IMR-90 (cell line): ENCODE data around the gene RUNX2. TPM values are rescaled to one million over a fixed set of nuclear protein-coding genes. Genes with fewer than 3 reads are reported as not detected.

Experiments
- ATAC-seq: fragments of 200-7000 bp; cut with Tn5 transposase; 2 replicates; pipeline ENCODE4 v1.9.1; 2020; ENCODE audit warnings: low read depth, mild to moderate bottlenecking, moderate library complexity
- BruUV-seq: library from RNA; stranded (reverse); fragments of 400-500 nt; replicated peaks from 2 replicates; lab custom pipeline; 2021; lab: Mats Ljungman, UMichigan
- CTCF ChIA-PET: fragments of 300-600 bp; formaldehyde crosslinking; extraction: SDS; loops from one replicate; lab custom pipeline; 2021; ENCODE audit warnings: antibody characterized with exemption; lab: Yijun Ruan, JAX
- POLR2A ChIA-PET: fragments of 300-600 bp; sonication (Branson Sonifier 250); formaldehyde crosslinking; loops from one replicate; lab custom pipeline; 2022; ENCODE audit warnings: antibody characterized with exemption; ENCODE audit not compliant: unreplicated experiment; lab: Charles Lee
- DNase-seq: peaks from one replicate; pipeline ENCODE4 v3.0.0; 2013
- H2AFZ ChIP-seq: replicated peaks from 2 replicates; pipeline ENCODE3; 2013; ENCODE audit warnings: low read length, mild to moderate bottlenecking; ENCODE audit not compliant: poor library complexity
- H2AK5ac ChIP-seq: 2 replicates; pipeline ENCODE4 v1.6.1; 2013; ENCODE audit warnings: low read depth, low read length, inconsistent platforms
- H2AK9ac ChIP-seq: replicated peaks from 2 replicates; pipeline ENCODE3; 2013; ENCODE audit warnings: mild to moderate bottlenecking, low read depth, low read length, moderate library complexity; ENCODE audit not compliant: poor library complexity
- H2BK120ac ChIP-seq: 2 replicates; pipeline ENCODE4 v1.6.1; 2013; ENCODE audit warnings: low read depth, low read length, inconsistent platforms
- H2BK15ac ChIP-seq: 3 replicates; pipeline ENCODE4 v1.6.1; 2013; ENCODE audit warnings: low read depth, low read length, inconsistent platforms
- H2BK20ac ChIP-seq: 2 replicates; pipeline ENCODE4 v1.6.1; 2013; ENCODE audit warnings: low read depth, mild to moderate bottlenecking, inconsistent platforms, low read length, moderate library complexity
- H2BK5ac ChIP-seq: 2 replicates; pipeline ENCODE4 v1.6.1; 2013; ENCODE audit warnings: mild to moderate bottlenecking, low read depth, low read length, inconsistent platforms; ENCODE audit not compliant: poor library complexity, severe bottlenecking
- H3K14ac ChIP-seq: replicated peaks from 2 replicates; pipeline ENCODE4 v1.6.1; 2013; ENCODE audit warnings: low read depth, low read length, inconsistent platforms
- H3K18ac ChIP-seq: 2 replicates; pipeline ENCODE4 v1.6.1; 2013; ENCODE audit warnings: low read depth, low read length, control low read depth
- H3K23ac ChIP-seq: 2 replicates; pipeline ENCODE4 v1.6.1; 2013; ENCODE audit warnings: low read depth, low read length, inconsistent platforms
- H3K27ac ChIP-seq: 2 replicates; pipeline ENCODE4 v1.5.1; 2013; ENCODE audit warnings: mild to moderate bottlenecking, control low read depth, low read length; ENCODE audit not compliant: insufficient read depth
- H3K27me3 ChIP-seq: 2 replicates; pipeline ENCODE4 v1.6.1; 2013; ENCODE audit warnings: low read length; ENCODE audit not compliant: control insufficient read depth, insufficient read depth
- H3K36me3 ChIP-seq: 2 replicates; pipeline ENCODE4 v1.6.1; 2013; ENCODE audit warnings: low read length, mixed read lengths; ENCODE audit not compliant: control insufficient read depth, insufficient read depth
- H3K4ac ChIP-seq: 2 replicates; pipeline ENCODE4 v1.6.1; 2013; ENCODE audit warnings: low read depth, low read length, inconsistent platforms
- H3K4me1 ChIP-seq: 2 replicates; pipeline ENCODE4 v1.6.1; 2013; ENCODE audit warnings: low read length, mixed read lengths; ENCODE audit not compliant: control insufficient read depth, insufficient read depth
- H3K4me2 ChIP-seq: 2 replicates; pipeline ENCODE4 v1.6.1; 2013; ENCODE audit warnings: low read depth, mild to moderate bottlenecking, control low read depth, low read length, moderate library complexity
- H3K4me3 ChIP-seq: 2 replicates; pipeline ENCODE4 v1.5.1; 2013; ENCODE audit warnings: low read depth, mild to moderate bottlenecking, control low read depth, low read length, moderate library complexity; ENCODE audit not compliant: insufficient read depth
- H3K56ac ChIP-seq: 2 replicates; pipeline ENCODE4 v1.6.1; 2013; ENCODE audit warnings: low read length, inconsistent platforms; ENCODE audit not compliant: insufficient read depth; ENCODE audit errors: extremely low read depth
- H3K79me1 ChIP-seq, 2 experiments: 2 replicates each; pipeline ENCODE4 v1.6.1; 2013; ENCODE audit warnings: low read length in 2 of 2, inconsistent platforms in 1 of 2, low read depth in 1 of 2
- H3K9ac ChIP-seq: 2 replicates; pipeline ENCODE4 v1.6.1; 2013; ENCODE audit warnings: low read depth, low read length, control low read depth
- H3K9me1 ChIP-seq: 2 replicates; pipeline ENCODE4 v1.6.1; 2013; ENCODE audit warnings: low read length, inconsistent platforms; ENCODE audit not compliant: insufficient read depth
- H3K9me3 ChIP-seq: 2 replicates; pipeline ENCODE4 v1.6.1; 2013; ENCODE audit warnings: low read length; ENCODE audit not compliant: control insufficient read depth, insufficient read depth
- H4K20me1 ChIP-seq: 2 replicates; pipeline ENCODE4 v1.6.1; 2013; ENCODE audit warnings: low read length, inconsistent platforms; ENCODE audit not compliant: insufficient read depth
- H4K5ac ChIP-seq: 2 replicates; pipeline ENCODE4 v1.6.1; 2013; ENCODE audit warnings: mild to moderate bottlenecking, low read depth, low read length, control low read depth
- H4K8ac ChIP-seq, 2 experiments: 2 replicates each; pipeline ENCODE4 v1.6.1; 2013; ENCODE audit warnings: low read depth in 2 of 2, low read length in 2 of 2, control low read depth in 1 of 2, inconsistent platforms in 1 of 2
- H4K91ac ChIP-seq: 2 replicates; pipeline ENCODE4 v1.6.1; 2013; ENCODE audit warnings: low read depth, low read length, inconsistent platforms; ENCODE audit not compliant: insufficient read depth
- CEBPB ChIP-seq: IDR thresholded peaks from 2 replicates; pipeline ENCODE4 v1.6.1; 2012; ENCODE audit warnings: low read depth, low read length, improper control_type of control experiment
- CHD1 ChIP-seq: IDR thresholded peaks from 2 replicates; pipeline ENCODE4 v1.6.1; 2012; ENCODE audit warnings: low read depth, low read length, improper control_type of control experiment
- CTCF ChIP-seq: conservative IDR thresholded peaks from 2 replicates; pipeline ENCODE4 v1.5.1; 2012; ENCODE audit warnings: mild to moderate bottlenecking, low read depth, low read length, improper control_type of control experiment
- FOS ChIP-seq: fragments of 150-350 bp; IDR thresholded peaks from 2 replicates; pipeline ENCODE4 v1.6.1; 2016; ENCODE audit warnings: low read depth, low read length
- MAFK ChIP-seq: IDR thresholded peaks from 2 replicates; pipeline ENCODE4 v1.6.1; 2012; ENCODE audit warnings: low read depth, low read length, improper control_type of control experiment
- RCOR1 ChIP-seq: IDR thresholded peaks from 2 replicates; pipeline ENCODE4 v1.6.1; 2012; ENCODE audit warnings: mild to moderate bottlenecking, low read length, improper control_type of control experiment; ENCODE audit not compliant: insufficient replicate concordance
- WGBS, 2 experiments: methylation state at CpG; one replicate each; pipeline versions ENCODE4 v1.1.5 to v1.1.7; 2013; ENCODE audit warnings: missing lambda C conversion rate in 2 of 2; ENCODE audit not compliant: insufficient read length in 1 of 2; ENCODE audit errors: extremely low coverage in 2 of 2; 5-methylcytosine and 5-hydroxymethylcytosine counted together
- dilution Hi-C: fragments of 300-500 bp; cut with HindIII; formaldehyde crosslinking; loops from one replicate; pipeline ENCODE4 v1.14.3; 2018; ENCODE audit warnings: low sequenced_read_pairs; ENCODE audit not compliant: unreplicated experiment
- in situ Hi-C: fragments of 300-500 bp; cut with MboI; formaldehyde crosslinking; loops from 3 replicates; pipeline ENCODE4 v1.14.3; 2019; ENCODE audit warnings: low sequenced_read_pairs, inconsistent platforms, mixed read lengths
- intact Hi-C: fragments of 100-400 bp; cut with micrococcal nuclease; formaldehyde crosslinking; loops from 2 replicates; pipeline ENCODE4 v1.10.0; 2022
- polyA plus RNA-seq, 3 experiments: library from polyadenylated mRNA; depleted of rRNA; stranded (reverse); fragments of >200 nt; gene quantifications; 2 replicates each; pipeline ENCODE4 v1.2.3, GENCODE V29; 2012; ENCODE audit warnings: low replicate concordance in 1 of 3
- total RNA-seq: library from RNA; depleted of rRNA; stranded (reverse); fragments of >200 nt; gene quantifications from 2 replicates; pipeline ENCODE4 v1.2.3, GENCODE V29; 2012

Gene RUNX2
- total and polyA plus RNA-seq, 2 of the 4 experiments (the other 2 are of a cell fraction) = 2.3 to 4.7 TPM

- ChIA-PET POLR2A (no interaction called here), CTCF (interaction anchor here (1.1 kb wide), 1 partner anchor 207 kb away, joined by 3 read pairs; no protein-coding TSS in a partner anchor)
- Histone ChIP-seq H2BK5ac (no peak overlapping the region), H3K27ac (no peak overlapping the region), H4K91ac (no peak overlapping the region; the same call in 1 of the 2 replicates), H4K8ac (no peak overlapping the region), H3K9me1 (peaks cover 11% of the 10 kb centered on the region), H4K20me1 (no peaks in the 10 kb centered on the region), H3K27me3 (no peaks in the 10 kb centered on the region), H2BK120ac (peak overlapping the region; percentile 72), H4K5ac (no peak overlapping the region), H3K4me2 (no peak overlapping the region), H3K18ac (no peak overlapping the region), H3K4ac (peak overlapping the region; percentile 30; the same call in 1 of the 2 replicates), H2AFZ (no peak overlapping the region), H3K14ac (no peak overlapping the region), H3K36me3 (0 out of 2 replicates have a peak, but pooled peaks cover 2% of the 10 kb centered on the region), H3K56ac (no peak overlapping the region), H2AK5ac (no peak overlapping the region), H3K23ac (no peak overlapping the region), H2BK15ac (peak overlapping the region; percentile 79; the same call in 1 of the 3 replicates), H2BK20ac (peak overlapping the region; percentile 75), H3K9ac (no peak overlapping the region), H2AK9ac (no peak overlapping the region), H3K79me1 (peaks cover 0 to 44% of the 10 kb centered on the region in 2 experiments; a peak in 2 of 4 replicates), H3K4me1 (peaks cover 7% of the 10 kb centered on the region), H3K4me3 (no peak overlapping the region), H3K9me3 (no peaks in the 10 kb centered on the region)
- intact Hi-C loops = loop anchor here (10.0 kb wide), 1 partner anchor 285 kb away; no protein-coding TSS in a partner anchor
- ATAC-seq (no peak), DNase-seq (no peak)
- TF ChIP-seq MAFK = no peak
- TF ChIP-seq CTCF = no peak
- TF ChIP-seq FOS = no peak
- no peak for TF ChIP-seq CHD1
- no peak for TF ChIP-seq RCOR1
- no peak for TF ChIP-seq CEBPB
- dilution Hi-C loops = no loop called here
- BruUV-seq = no TSS peak
- no CpG with 5 or more reads among the region's 4 CpGs for WGBS, 2 experiments
- in situ Hi-C loops = no loop called here
Observed at GRCh38 chr6:45509426-45509825, 181.3 kb downstream of the RUNX2 start.
